ENCODE data around the gene MUC6.

Gene MUC6

GRCh38 chr11:1047595-1048156, 11.2 kb upstream of the MUC6 start:
- peaks cover 5% of the 10 kb centered on the region for H3K4me1 Mint-ChIP-seq
- H3K27me3 Mint-ChIP-seq (ENCODE audit: low read depth, poor library complexity) = peaks cover 43% of the 10 kb centered on the region
- peaks cover 16% of the 10 kb centered on the region for H3K9me3 Mint-ChIP-seq
- H3K4me3 Mint-ChIP-seq = no peak overlapping the region
- no peak for TF ChIP-seq CTCF (IDR thresholded peaks at IDR 0.05)
- H3K27ac Mint-ChIP-seq = no peak overlapping the region
- DNase-seq = peak; percentile 2
- H3K36me3 Mint-ChIP-seq (ENCODE audit: low read depth) = no peaks in the 10 kb centered on the region

- Mint-ChIP-seq H3K4me3 (no peak overlapping the region), H3K27me3 (ENCODE audit: low read depth, poor library complexity) (peaks cover 42% of the 10 kb centered on the region), H3K27ac (no peak overlapping the region), H3K9me3 (peaks cover 16% of the 10 kb centered on the region), H3K4me1 (peaks cover 7% of the 10 kb centered on the region), H3K36me3 (ENCODE audit: low read depth) (no peaks in the 10 kb centered on the region)
- no peak for DNase-seq
- no peak for TF ChIP-seq CTCF (IDR thresholded peaks at IDR 0.05)
Observed at GRCh38 chr11:1044160-1044559, 7.6 kb upstream of the MUC6 start.

GRCh38 chr11:1043563-1044096, 7.1 kb upstream of the MUC6 start:
- no peak for DNase-seq
- Mint-ChIP-seq H3K27me3 (ENCODE audit: low read depth, poor library complexity) (peaks cover 39% of the 10 kb centered on the region), H3K9me3 (peaks cover 16% of the 10 kb centered on the region), H3K36me3 (ENCODE audit: low read depth) (no peaks in the 10 kb centered on the region), H3K4me1 (peaks cover 10% of the 10 kb centered on the region), H3K4me3 (no peak overlapping the region), H3K27ac (no peak overlapping the region)
- no peak for TF ChIP-seq CTCF (IDR thresholded peaks at IDR 0.05)

- no peak for TF ChIP-seq CTCF (IDR thresholded peaks at IDR 0.05)
- no peak for DNase-seq
- peaks cover 16% of the 10 kb centered on the region for H3K9me3 Mint-ChIP-seq
- no peak overlapping the region for H3K27ac Mint-ChIP-seq
- H3K4me3 Mint-ChIP-seq = no peak overlapping the region
- peaks cover 10% of the 10 kb centered on the region for H3K4me1 Mint-ChIP-seq
- no peaks in the 10 kb centered on the region for H3K36me3 Mint-ChIP-seq (ENCODE audit: low read depth)
- H3K27me3 Mint-ChIP-seq (ENCODE audit: low read depth, poor library complexity) = peaks cover 33% of the 10 kb centered on the region
Observed at GRCh38 chr11:1042626-1043562, 6.4 kb upstream of the MUC6 start.

- Mint-ChIP-seq H3K9me3 (peaks cover 15% of the 10 kb centered on the region), H3K27me3 (ENCODE audit: low read depth, poor library complexity) (peaks cover 26% of the 10 kb centered on the region), H3K4me1 (peaks cover 5% of the 10 kb centered on the region), H3K27ac (no peak overlapping the region), H3K4me3 (no peak overlapping the region), H3K36me3 (ENCODE audit: low read depth) (no peaks in the 10 kb centered on the region)
- no peak for DNase-seq
- TF ChIP-seq CTCF (IDR thresholded peaks at IDR 0.05) = no peak
Observed at GRCh38 chr11:1041936-1042608, 5.6 kb upstream of the MUC6 start.
